ENCODE results near the gene FBP1.
A peak's percentile ranks its signal among the peaks of the same experiment; 100 is the strongest.

FBP1 gene

DNA sequence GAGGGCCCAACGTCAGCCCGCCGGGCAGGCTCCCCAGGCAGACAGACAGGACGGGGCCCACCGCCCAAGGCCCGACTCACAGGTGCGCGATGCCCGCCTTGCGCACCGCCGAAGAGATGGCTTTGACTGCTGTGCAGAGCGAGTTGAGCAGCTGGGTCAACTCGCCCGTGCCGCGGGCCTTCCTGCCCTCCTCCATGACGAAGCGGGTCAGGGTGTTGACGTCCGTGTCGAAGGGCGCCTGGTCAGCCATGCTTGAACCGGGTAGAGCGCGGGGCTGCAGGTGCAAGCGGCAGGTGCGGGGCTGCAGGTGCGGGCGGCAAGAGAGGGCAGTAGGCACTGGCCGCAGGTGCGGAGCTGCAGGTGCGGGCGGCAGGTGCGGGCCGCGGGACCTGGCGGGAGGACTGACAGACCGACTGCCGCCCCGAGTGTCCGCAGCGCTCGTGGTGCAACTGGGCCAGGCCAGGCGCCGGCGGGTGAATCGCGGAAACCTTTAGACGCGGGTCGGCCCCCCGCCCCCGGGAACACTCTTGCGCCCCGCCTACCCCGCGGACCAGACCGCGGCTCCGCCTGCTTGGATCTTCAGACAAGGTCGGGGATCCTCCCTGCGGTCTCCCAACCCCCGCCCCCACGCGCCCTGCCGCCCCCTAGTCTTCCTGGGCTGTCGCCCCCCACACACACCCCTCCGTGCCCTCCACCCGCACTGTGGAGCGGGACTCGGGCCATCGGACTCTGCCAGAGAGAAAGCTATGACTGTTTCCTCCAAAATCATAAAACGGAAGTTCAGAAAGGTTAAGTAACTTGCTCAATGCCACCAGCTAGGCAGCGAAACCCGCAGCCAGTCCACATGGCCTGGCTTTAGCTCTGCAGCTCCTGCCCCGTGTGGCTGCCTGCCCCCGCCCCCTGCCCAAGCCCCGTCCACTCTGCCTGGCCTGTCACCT, at the start of gene FBP1:
Gene FBP1 (minus strand): TSS at position 458 of the 938 bp plus-strand sequence. CDS start 208 bp downstream, at position 250.
- no peak for DNase-seq

- no peak for DNase-seq
Observed at GRCh38 chr9:94687451-94687850, 48.1 kb upstream of the FBP1 start.

- DNase-seq: no peak
Observed at GRCh38 chr9:94685359-94685758, 46.0 kb upstream of the FBP1 start.

- peak; percentile 78 for DNase-seq
Observed at GRCh38 chr9:94681508-94681907, 42.2 kb upstream of the FBP1 start.

DNA sequence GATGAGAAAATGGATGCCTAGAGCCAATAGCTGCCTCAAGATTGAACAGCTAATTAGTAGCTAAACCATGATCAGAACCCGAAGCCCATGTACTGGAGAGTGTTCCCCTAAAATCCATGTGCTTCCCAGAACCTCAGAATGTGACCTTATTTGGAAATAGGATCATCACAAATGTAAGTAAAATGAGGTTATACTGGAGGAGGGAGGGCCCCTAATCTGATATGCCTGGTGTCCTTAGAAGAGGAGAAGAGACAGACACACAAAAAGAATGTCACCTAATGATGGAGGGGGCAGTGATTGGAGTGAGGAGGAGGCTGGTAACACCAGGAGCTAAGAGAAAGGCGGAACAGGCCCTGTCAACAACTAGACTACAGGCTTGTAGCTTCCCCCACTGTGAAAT, 41.3 kb upstream of the FBP1 start:
- DNase-seq: no peak

DNA sequence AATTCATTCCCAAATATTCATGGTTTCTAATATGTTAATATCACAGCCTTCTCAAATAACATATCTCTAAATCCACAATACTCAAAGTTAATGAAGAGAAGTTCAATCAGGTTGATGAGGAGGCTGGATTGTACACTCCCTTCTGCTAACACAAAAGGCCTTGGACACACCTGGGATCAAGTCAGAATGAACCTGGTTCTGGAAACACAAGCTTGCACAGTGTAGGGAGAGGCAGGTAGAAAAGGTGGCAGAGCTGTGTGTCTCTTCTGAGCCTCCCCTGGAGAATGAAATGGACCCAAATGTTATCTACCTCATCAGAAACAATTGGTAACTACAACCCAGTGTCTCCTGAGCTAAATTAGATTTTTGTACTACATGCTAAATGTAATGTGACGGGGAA, 40.7 kb upstream of the FBP1 start:
- DNase-seq: no peak

DNA sequence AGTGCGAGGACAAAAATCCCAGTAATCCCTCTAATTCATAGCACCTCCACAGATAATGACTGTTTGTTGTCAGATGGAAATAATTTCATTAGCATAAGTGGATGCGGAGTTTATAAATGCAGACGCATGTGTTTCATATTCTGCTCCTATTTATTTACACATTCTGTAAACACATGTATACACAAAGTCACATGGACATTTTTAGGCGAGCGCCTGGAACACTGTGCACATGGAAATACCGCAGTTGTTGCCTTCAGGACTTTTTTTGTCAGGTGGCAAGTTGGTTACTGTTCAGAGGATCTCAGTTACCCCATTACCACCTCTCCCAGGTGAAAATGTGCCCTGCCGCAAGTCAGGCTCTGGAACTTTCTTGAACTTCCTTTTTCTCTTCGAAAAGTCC, 40.3 kb upstream of the FBP1 start:
- no peak for DNase-seq

DNA sequence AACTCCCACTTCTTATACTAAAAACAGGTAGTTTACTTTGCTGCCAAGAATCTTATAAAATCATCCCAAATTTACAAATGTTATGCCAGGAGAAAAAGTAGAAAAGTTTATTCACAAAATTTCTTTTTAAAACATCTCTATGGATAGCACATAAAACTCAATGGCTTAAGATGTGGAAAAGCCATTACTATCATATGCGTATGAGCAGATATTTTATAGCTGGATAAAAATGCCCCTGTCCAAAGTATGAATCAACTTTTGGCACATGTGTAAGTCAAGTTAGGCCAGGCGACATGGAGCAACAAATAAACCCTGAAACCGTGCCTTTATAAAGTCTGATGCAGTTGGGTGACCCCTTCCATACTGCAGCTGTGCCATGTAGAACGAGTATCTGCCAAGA, 38.6 kb upstream of the FBP1 start:
- DNase-seq: no peak

DNA sequence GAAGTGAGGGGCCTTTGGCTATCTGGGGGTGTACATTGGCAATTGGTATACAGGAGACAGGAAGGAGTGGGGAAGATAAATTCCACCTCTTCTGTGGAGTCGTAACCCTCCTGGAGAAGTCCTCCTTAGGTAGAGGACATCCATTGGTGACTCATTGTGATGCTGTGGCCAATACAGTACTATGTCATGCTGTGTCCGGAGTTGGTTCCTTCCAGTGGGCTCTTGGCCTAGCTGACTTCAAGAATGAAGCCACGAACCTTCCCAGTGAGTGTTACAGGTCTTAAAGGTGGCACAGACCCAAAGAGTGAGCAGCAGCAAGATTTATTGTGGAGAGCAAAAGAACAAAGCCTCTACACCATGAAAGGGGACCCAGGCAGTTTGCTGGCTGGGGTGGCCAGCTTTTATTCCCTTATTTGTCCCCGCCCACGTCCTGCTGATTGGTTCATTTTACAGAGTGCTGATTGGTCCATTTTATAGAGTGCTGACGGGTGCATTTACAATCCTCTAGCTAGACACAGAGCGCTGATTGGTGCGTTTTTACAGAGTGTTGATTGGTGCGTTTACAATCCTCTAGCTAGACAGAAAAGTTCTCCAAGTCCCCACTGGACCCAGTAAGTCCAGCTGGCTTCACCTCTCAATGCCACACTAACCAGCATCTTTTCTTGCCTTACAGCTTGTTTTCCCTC, 37.3 kb upstream of the FBP1 start:
- no peak for DNase-seq

- no peak for DNase-seq
Observed at GRCh38 chr9:94675008-94675881, 35.9 kb upstream of the FBP1 start.

- DNase-seq: no peak
Observed at GRCh38 chr9:94672811-94673487, 33.6 kb upstream of the FBP1 start.

- DNase-seq: peak; percentile 71
Observed at GRCh38 chr9:94668928-94669729, 29.8 kb upstream of the FBP1 start.

GRCh38 chr9:94668418-94668927, 29.2 kb upstream of the FBP1 start:
- DNase-seq: no peak

DNA sequence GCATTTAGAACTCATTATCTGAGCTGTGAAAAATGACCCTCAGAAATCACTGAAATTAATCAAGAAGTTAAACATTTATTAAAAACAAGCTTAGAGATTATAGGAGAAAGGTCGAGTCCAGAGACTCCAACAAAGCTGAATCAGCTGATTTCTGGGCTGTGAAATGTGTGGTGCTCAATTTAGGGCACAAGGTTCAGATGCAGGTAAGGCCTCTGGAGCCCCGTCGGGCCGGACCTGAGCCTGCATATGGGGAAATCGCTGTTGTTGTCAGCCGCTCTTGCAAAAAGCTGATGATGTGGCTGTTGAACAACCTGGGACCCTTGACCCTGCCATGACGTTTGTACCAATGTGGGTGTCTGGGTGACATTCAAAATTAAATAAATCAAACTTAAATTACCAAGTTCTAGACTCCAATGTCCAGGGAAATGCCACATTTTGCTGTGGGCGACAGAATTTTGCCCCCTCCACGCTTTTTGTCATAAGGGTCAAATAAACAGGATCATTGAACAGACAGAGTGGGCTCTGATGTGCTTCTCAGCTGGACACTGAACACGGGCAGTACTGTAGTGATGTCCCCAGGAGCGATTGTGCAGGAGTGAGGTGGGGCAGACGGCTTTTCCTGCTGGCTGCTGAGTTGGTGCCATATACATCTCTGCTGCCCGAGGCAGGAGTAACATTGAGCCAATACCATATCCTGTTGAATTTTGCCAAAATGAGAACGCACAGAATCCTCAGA, 27.2 kb upstream of the FBP1 start:
- no peak for DNase-seq

GRCh38 chr9:94665613-94666012, 26.3 kb upstream of the FBP1 start:
- no peak for DNase-seq

- no peak for DNase-seq
Observed at GRCh38 chr9:94664801-94665200, 25.5 kb upstream of the FBP1 start.

DNA sequence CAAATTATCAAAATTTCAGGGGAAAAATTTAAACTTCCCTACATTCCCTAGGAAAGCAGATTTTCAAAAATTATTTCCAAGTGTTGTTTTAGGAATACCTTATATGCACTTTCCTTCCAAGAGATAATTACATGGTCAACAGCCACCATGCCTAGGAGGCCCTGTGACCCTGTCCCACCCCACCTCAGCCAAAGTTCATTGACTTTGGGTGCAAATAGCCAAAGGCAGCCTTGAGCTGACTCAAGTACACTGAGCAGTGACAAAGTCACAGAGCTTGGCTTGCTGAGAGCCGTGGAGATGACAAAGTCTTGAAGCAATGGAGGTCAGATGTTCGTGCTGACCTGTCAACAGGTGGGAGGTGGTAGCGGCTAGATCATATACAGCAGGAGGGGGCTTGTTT, 24.3 kb upstream of the FBP1 start:
- DNase-seq: no peak

DNA sequence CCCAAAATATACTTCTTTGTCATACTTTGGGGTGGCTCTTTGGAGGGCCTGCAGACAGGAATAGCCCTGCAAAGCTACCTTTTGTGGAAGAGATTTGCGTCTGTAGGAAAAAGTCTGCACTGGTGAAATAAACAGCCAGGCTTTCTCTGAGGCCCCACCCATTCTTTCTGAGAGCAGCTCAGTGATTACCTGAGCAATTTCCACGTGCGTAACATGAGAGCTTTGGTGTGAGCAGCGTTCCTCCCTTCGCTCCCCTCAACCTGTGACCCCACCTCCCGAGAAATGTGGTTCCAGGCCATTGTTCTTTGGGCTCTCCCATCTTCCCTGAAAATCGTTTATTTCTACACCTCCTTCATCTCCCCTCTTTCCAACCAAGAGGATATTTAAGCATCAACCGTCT, 23.8 kb upstream of the FBP1 start:
- DNase-seq: no peak

GRCh38 chr9:94657021-94657725, 17.9 kb upstream of the FBP1 start:
- no peak for DNase-seq

DNA sequence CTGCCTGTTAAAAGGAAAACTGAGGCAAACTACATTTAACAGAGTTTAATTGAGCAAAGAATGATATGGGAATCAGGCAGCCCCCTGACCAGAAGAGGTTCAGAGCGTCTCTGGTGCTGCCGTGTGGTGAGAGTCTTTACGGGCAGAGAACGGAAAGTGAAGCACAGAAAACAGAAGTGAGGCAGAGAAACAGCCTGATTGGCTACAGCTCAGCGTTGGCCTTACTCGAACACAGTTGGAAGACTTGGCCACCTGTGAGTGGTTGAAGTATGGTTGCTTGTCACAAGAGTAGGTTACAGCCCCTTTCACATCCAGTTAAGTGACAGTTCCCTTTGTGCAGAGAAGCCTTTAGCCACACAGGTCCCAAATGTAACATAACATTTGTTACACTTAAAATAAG, 16.9 kb upstream of the FBP1 start:
- DNase-seq: peak; percentile 36

All from OCI-M1 (cell line).